Tibial nerve (tissue), 4 donors: ENCODE results near the gene PRKCG. TPM values are rescaled to one million over a fixed set of nuclear protein-coding genes. Genes with fewer than 3 reads are reported as not detected.
A peak's percentile ranks its signal among the peaks of the same experiment; 100 is the strongest.

Experiments used
- DNase-seq, 2 donors: peaks; one replicate each; pipeline ENCODE4 v3.0.0-alpha.2; 2019; ENCODE audit warnings: low spot score in 2 of 2
- H3K27ac ChIP-seq, 4 donors: fragments of 200-600 bp; sonication (generic) in 3 of 4; one replicate each; pipeline ENCODE4 v1.5.1; 2017 to 2019; ENCODE audit warnings: mild to moderate bottlenecking in 1 of 4
- H3K27me3 ChIP-seq, 2 donors: fragments of 200-600 bp; sonication (generic) in 1 of 2; one replicate each; pipeline versions ENCODE4 v1.5.1 to v1.6.0; 2017 to 2019
- H3K36me3 ChIP-seq, 3 donors: fragments of 200-600 bp; sonication (generic); one replicate each; pipeline ENCODE4 v1.5.1; 2018 to 2019
- H3K4me1 ChIP-seq, 4 donors: fragments of 200-600 bp; sonication (generic) in 3 of 4; one replicate each; pipeline ENCODE4 v1.5.1; 2017 to 2019
- H3K4me3 ChIP-seq, 4 donors: fragments of 200-600 bp; sonication (generic) in 3 of 4; one replicate each; pipeline ENCODE4 v1.5.1; 2017 to 2019; ENCODE audit warnings: mild to moderate bottlenecking in 1 of 4, moderate library complexity in 1 of 4
- H3K9me3 ChIP-seq, 4 donors: fragments of 200-600 bp; sonication (generic) in 3 of 4; one replicate each; pipeline ENCODE4 v1.5.1; 2017 to 2019
- CTCF ChIP-seq, 5 experiments: fragments of 200-600 bp in 3 of 5; fragments of 450-650 bp in 2 of 5; sonication (generic) in 3 of 5; IDR thresholded peaks; one replicate each; pipeline ENCODE4 v1.5.1; 2016 to 2019; ENCODE audit warnings: antibody characterized with exemption in 5 of 5, mild to moderate bottlenecking in 3 of 5, moderate library complexity in 2 of 5
- EP300 ChIP-seq, 2 donors: sonication (generic); formaldehyde crosslinking; IDR thresholded peaks; one replicate each; pipeline ENCODE4 v1.6.1; 2017; ENCODE audit warnings: antibody characterized with exemption in 2 of 2, mild to moderate bottlenecking in 1 of 2
- POLR2A ChIP-seq, 2 donors: fragments of 450-650 bp; IDR thresholded peaks; one replicate each; pipeline ENCODE4 v1.6.1; 2017; ENCODE audit warnings: antibody characterized with exemption in 2 of 2, mild to moderate bottlenecking in 2 of 2, moderate library complexity in 2 of 2
- WGBS, 2 donors: methylation state at CpG; one replicate each; pipeline ENCODE4 v1.1.5; 2018; 5-methylcytosine and 5-hydroxymethylcytosine counted together
- total RNA-seq, 4 donors: library from RNA; depleted of rRNA; stranded (reverse); fragments of >200 nt; gene quantifications; one replicate each; pipeline ENCODE4 v1.1.0, GENCODE V29; 2016

PRKCG gene
- total RNA-seq, 4 donors from 2014 or later, result not detected

- TF ChIP-seq POLR2A (IDR thresholded peaks at IDR 0.05) (no peak), CTCF (IDR thresholded peaks at IDR 0.05) (no peak), EP300 (IDR thresholded peaks at IDR 0.05) (peak in 1 of 2 donors; percentile 18)
- Histone ChIP-seq H3K27me3 (peaks cover 3 to 57% of the 10 kb centered on the region in 2 donors), H3K4me1 (peaks cover 0 to 51% (median 12%) of the 10 kb centered on the region in 4 donors), H3K4me3 (peak overlapping the region; percentile 17 to 49 (median 44)), H3K9me3 (no peaks in the 10 kb centered on the region), H3K27ac (no peak overlapping the region), H3K36me3 (peaks cover 0 to 26% (median 0%) of the 10 kb centered on the region in 3 donors)
- DNase-seq, result peak; percentile 87 to 88
- 1% methylated on average over 24 to 51 of the region's 51 CpGs for WGBS, 2 donors
Measured at GRCh38 chr19:53879140-53880081, 2.6 kb upstream of the PRKCG start.

- TF ChIP-seq EP300 (IDR thresholded peaks at IDR 0.05) (no peak), CTCF (IDR thresholded peaks at IDR 0.05) (no peak), POLR2A (IDR thresholded peaks at IDR 0.05) (no peak)
- Histone ChIP-seq H3K4me3 (no peak overlapping the region), H3K27ac (no peak overlapping the region), H3K27me3 (peaks cover 3 to 72% of the 10 kb centered on the region in 2 donors), H3K4me1 (peaks cover 0 to 45% (median 12%) of the 10 kb centered on the region in 4 donors), H3K9me3 (no peaks in the 10 kb centered on the region), H3K36me3 (peaks cover 0 to 11% (median 0%) of the 10 kb centered on the region in 3 donors)
- 22 to 30% methylated on average over 6 of the region's 6 CpGs for WGBS, 2 donors
- DNase-seq, result no peak
Measured at GRCh38 chr19:53880711-53881481, 1.1 kb upstream of the PRKCG start.

GRCh38 chr19:53882391-53883050 lies 524 bp downstream of the PRKCG start:
- Histone ChIP-seq H3K27ac (no peak overlapping the region), H3K9me3 (no peaks in the 10 kb centered on the region), H3K36me3 (no peaks in the 10 kb centered on the region), H3K27me3 (peaks cover 3 to 82% of the 10 kb centered on the region in 2 donors), H3K4me3 (peak overlapping the region in 1 of 4 donors; percentile 38), H3K4me1 (peaks cover 0 to 45% (median 12%) of the 10 kb centered on the region in 4 donors)
- TF ChIP-seq POLR2A (IDR thresholded peaks at IDR 0.05) (no peak), EP300 (IDR thresholded peaks at IDR 0.05) (no peak), CTCF (IDR thresholded peaks at IDR 0.05) (no peak)
- DNase-seq, result no peak
- 1 to 7% methylated on average over 11 to 18 of the region's 18 CpGs for WGBS, 2 donors

DNA sequence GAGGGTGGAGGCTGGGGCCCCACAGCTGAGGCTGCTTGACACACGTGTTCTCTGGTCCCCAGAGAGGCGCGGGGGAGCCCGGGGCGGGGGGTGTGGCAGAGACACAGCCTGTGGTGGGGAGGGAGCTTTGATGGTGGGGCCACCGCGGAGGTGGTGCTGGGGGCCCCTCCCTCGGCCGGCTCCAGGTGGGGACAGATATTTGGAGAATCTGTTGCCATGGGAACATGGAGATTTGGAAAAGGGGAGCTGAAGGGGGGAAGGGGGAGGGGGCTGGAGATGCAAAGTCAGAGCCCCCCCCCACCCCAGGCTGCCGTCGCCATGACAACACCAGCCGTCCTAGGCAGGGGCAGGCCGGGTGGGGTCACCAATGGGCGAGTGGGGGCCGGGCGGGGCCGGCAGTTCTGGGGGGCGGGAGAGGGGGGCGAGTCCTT lies 1.2 kb downstream of the PRKCG start:
- Histone ChIP-seq H3K4me1 (peaks cover 0 to 45% (median 12%) of the 10 kb centered on the region in 4 donors), H3K9me3 (no peaks in the 10 kb centered on the region), H3K27ac (no peak overlapping the region), H3K27me3 (peaks cover 3 to 82% of the 10 kb centered on the region in 2 donors), H3K36me3 (no peaks in the 10 kb centered on the region), H3K4me3 (no peak overlapping the region)
- no peak for TF ChIP-seq POLR2A (IDR thresholded peaks at IDR 0.05)
- no peak for TF ChIP-seq EP300 (IDR thresholded peaks at IDR 0.05)
- no peak for TF ChIP-seq CTCF (IDR thresholded peaks at IDR 0.05)
- no peak for DNase-seq
- WGBS, 2 donors, result 0 to 2% methylated on average over 5 to 19 of the region's 19 CpGs
